Measurements from ENCODE around the gene CPSF3. TPM values are rescaled to one million over a fixed set of nuclear protein-coding genes. Genes with fewer than 3 reads are reported as not detected.
A peak's percentile ranks its signal among the peaks of the same experiment; 100 is the strongest.

Gene CPSF3
- total RNA-seq, 1 experiment from 2014 or later: 95.5 TPM

DNA sequence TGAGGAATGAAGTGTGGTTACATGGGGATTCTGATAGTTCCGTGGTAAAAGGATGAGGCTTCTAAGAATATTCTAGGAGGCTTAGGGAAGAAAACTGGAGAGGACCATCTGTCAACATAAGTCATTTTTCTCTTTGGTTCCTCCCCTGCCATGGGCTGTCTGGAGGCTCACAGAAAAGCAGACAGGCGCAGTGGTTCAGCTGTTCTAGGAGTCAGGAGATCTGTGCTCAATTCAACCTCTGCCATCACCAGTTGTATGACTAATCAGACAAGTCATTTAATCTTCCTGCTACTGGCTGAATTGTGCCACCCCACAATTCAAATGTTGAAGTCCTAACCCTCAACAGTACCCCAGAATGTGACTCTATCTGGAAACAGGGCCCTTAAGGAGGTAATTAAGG, 95.8 kb downstream of the CPSF3 start:
- peak overlapping the region in 2 of 3 experiments; percentile 49 to 83; a peak in 1 of 7 replicates for H3K27ac Mint-ChIP-seq
- Histone ChIP-seq H3K79me2 (ENCODE audit: insufficient read depth, low read length) (no peaks in the 10 kb centered on the region), H3K27ac (ENCODE audit: insufficient read length, low read depth, low read length) (no peak overlapping the region), H2AK5ac (ENCODE audit: insufficient read length, low read length) (no peak overlapping the region), H3K4me2 (ENCODE audit: insufficient read depth, insufficient read length, low read length) (no peak overlapping the region), H4K8ac (replicated peaks; ENCODE audit: insufficient read length, low read depth, low read length) (no peak overlapping the region), H3K27me3 (ENCODE audit: insufficient read depth, low read length) (no peaks in the 10 kb centered on the region), H4K5ac (ENCODE audit: insufficient read length, low read depth, low read length) (no peak overlapping the region), H3K79me1 (ENCODE audit: insufficient read depth, low read depth, low read length, poor library complexity, severe bottlenecking) (no peaks in the 10 kb centered on the region), H4K91ac (ENCODE audit: insufficient read length, low read depth, low read length) (no peak overlapping the region), H2BK5ac (ENCODE audit: insufficient read length, low read length) (no peak overlapping the region), H3K23ac (ENCODE audit: insufficient read length, low read depth, low read length) (no peak overlapping the region), H2BK15ac (ENCODE audit: low read depth, low read length) (no peak overlapping the region), H3K4me1 (ENCODE audit: insufficient read depth, low read length) (no peaks in the 10 kb centered on the region), H3K23me2 (ENCODE audit: insufficient read length, low read depth, low read length, poor library complexity, severe bottlenecking) (no peaks in the 10 kb centered on the region), H4K20me1 (ENCODE audit: control insufficient read depth, insufficient read depth, insufficient read length) (no peaks in the 10 kb centered on the region), H2BK20ac (ENCODE audit: low read depth, low read length, poor library complexity, severe bottlenecking) (no peak overlapping the region), H2AFZ (ENCODE audit: low read length) (no peak overlapping the region), H3T11ph (ENCODE audit: low read length) (no peak overlapping the region), H3K56ac (ENCODE audit: insufficient read length, low read depth, low read length) (no peak overlapping the region), H3K18ac (ENCODE audit: insufficient read length, low read depth, low read length) (no peak overlapping the region), H3K9ac (ENCODE audit: extremely low read depth, insufficient read length, low read length) (no peak overlapping the region), H3K14ac (ENCODE audit: insufficient read depth, low read length) (no peak overlapping the region), H2BK120ac (ENCODE audit: low read depth, low read length, poor library complexity, severe bottlenecking) (no peak overlapping the region), H3K4ac (ENCODE audit: low read depth, low read length) (no peak overlapping the region), H2BK12ac (ENCODE audit: insufficient read length, low read depth, low read length) (no peak overlapping the region), H3K9me3 (ENCODE audit: control insufficient read depth, low read depth, low read length) (no peaks in the 10 kb centered on the region)
- TF ChIP-seq, protein P1, sequence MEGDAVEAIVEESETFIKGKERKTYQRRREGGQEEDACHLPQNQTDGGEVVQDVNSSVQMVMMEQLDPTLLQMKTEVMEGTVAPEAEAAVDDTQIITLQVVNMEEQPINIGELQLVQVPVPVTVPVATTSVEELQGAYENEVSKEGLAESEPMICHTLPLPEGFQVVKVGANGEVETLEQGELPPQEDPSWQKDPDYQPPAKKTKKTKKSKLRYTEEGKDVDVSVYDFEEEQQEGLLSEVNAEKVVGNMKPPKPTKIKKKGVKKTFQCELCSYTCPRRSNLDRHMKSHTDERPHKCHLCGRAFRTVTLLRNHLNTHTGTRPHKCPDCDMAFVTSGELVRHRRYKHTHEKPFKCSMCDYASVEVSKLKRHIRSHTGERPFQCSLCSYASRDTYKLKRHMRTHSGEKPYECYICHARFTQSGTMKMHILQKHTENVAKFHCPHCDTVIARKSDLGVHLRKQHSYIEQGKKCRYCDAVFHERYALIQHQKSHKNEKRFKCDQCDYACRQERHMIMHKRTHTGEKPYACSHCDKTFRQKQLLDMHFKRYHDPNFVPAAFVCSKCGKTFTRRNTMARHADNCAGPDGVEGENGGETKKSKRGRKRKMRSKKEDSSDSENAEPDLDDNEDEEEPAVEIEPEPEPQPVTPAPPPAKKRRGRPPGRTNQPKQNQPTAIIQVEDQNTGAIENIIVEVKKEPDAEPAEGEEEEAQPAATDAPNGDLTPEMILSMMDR (conservative IDR thresholded peaks at IDR 0.05): no peak
- no peaks in the 10 kb centered on the region for H3K27me3 Mint-ChIP-seq (ENCODE audit: low read depth)
- peaks cover 12 to 50% (median 37%) of the 10 kb centered on the region in 3 experiments; a peak in 6 of 7 replicates for H3K36me3 Mint-ChIP-seq (ENCODE audit: insufficient read depth in 1 of 3, low read depth in 3 of 3)
- no CpG with 5 or more reads among the region's 2 CpGs for WGBS (ENCODE audit: extremely low coverage, insufficient read length, low lambda C conversion rate)
- H3K4me3 Mint-ChIP-seq: no peak overlapping the region
- no peaks in the 10 kb centered on the region for H3K4me1 Mint-ChIP-seq
- H3K9me3 Mint-ChIP-seq: no peaks in the 10 kb centered on the region
- no peak for DNase-seq

Other genes with a start within 250 kb of the CPSF3 start
- 11.0 and 12.6 TPM in 2 replicates for gene ASAP2, start 216.8 kb upstream of the CPSF3 start, total RNA-seq (2021)
- gene ITGB1BP1, start 126 bp upstream of the CPSF3 start, total RNA-seq (2021): 38.7 and 38.9 TPM in 2 replicates
- gene IAH1, start 50.9 kb downstream of the CPSF3 start, total RNA-seq (2021): 23.8 and 25.6 TPM in 2 replicates
- 23.7 and 26.3 TPM in 2 replicates for gene ADAM17, start 132.2 kb downstream of the CPSF3 start, total RNA-seq (2021)
- 374 and 380 TPM in 2 replicates for gene YWHAQ, start 207.3 kb downstream of the CPSF3 start, total RNA-seq (2021)